ENCODE measurements around the gene NOS2.
A peak's percentile ranks its signal among the peaks of the same experiment; 100 is the strongest.
"Not testable (repeated sequence)": the region's sequence is repeated elsewhere in the genome, so short reads cannot be mapped to it uniquely, and the experiment has no call there.

The NOS2 gene

GRCh38 chr17:27762527-27763305, 37.6 kb downstream of the NOS2 start:
- TF ChIP-seq CTCF (IDR thresholded peaks at IDR 0.05; ENCODE audit: extremely low read depth, insufficient read depth, missing control alignments), result no peak
- in situ Hi-C loops (cut with MboI; ENCODE audit: low pct_unique_long_range_greater_than_20kb, low sequenced_read_pairs, unreplicated experiment), result loop anchor here (10.0 kb wide), 2 partner anchors 108 to 122 kb away; no protein-coding TSS in a partner anchor
- no peak for DNase-seq (ENCODE audit: low spot score)

- not testable (repeated sequence) for DNase-seq (ENCODE audit: low spot score)
- in situ Hi-C loops (cut with MboI; ENCODE audit: low pct_unique_long_range_greater_than_20kb, low sequenced_read_pairs, unreplicated experiment), result loop anchor here (10.0 kb wide), 2 partner anchors 106 to 124 kb away; no protein-coding TSS in a partner anchor
Observed at GRCh38 chr17:27760931-27761330, 39.4 kb downstream of the NOS2 start.

- peak; percentile 69 for DNase-seq (ENCODE audit: low spot score)
- peak; percentile 86 for TF ChIP-seq CTCF (IDR thresholded peaks at IDR 0.05; ENCODE audit: extremely low read depth, insufficient read depth, missing control alignments)
- in situ Hi-C loops (cut with MboI; ENCODE audit: low pct_unique_long_range_greater_than_20kb, low sequenced_read_pairs, unreplicated experiment), result loop anchor here (10.0 kb wide), 2 partner anchors 105 to 125 kb away; no protein-coding TSS in a partner anchor
Observed at GRCh38 chr17:27760069-27760885, 40.1 kb downstream of the NOS2 start.

- in situ Hi-C loops (cut with MboI; ENCODE audit: low pct_unique_long_range_greater_than_20kb, low sequenced_read_pairs, unreplicated experiment), result no loop called here
- DNase-seq (ENCODE audit: low spot score), result no peak
- no peak for TF ChIP-seq CTCF (IDR thresholded peaks at IDR 0.05; ENCODE audit: extremely low read depth, insufficient read depth, missing control alignments)
Observed at GRCh38 chr17:27759528-27759927, 40.8 kb downstream of the NOS2 start.

- TF ChIP-seq CTCF (IDR thresholded peaks at IDR 0.05; ENCODE audit: extremely low read depth, insufficient read depth, missing control alignments), result peak; percentile 88
- in situ Hi-C loops (cut with MboI; ENCODE audit: low pct_unique_long_range_greater_than_20kb, low sequenced_read_pairs, unreplicated experiment), result no loop called here
- peak; percentile 53 for DNase-seq (ENCODE audit: low spot score)
Observed at GRCh38 chr17:27756467-27757371, 43.6 kb downstream of the NOS2 start.

- no peak for TF ChIP-seq CTCF (IDR thresholded peaks at IDR 0.05; ENCODE audit: extremely low read depth, insufficient read depth, missing control alignments)
- no peak for DNase-seq (ENCODE audit: low spot score)
- in situ Hi-C loops (cut with MboI; ENCODE audit: low pct_unique_long_range_greater_than_20kb, low sequenced_read_pairs, unreplicated experiment), result no loop called here
Observed at GRCh38 chr17:27755706-27756466, 44.4 kb downstream of the NOS2 start.

Measured in GM13977 (cell line).